Measurements from ENCODE around the gene PBX3. TPM values are rescaled to one million over a fixed set of nuclear protein-coding genes. Genes with fewer than 3 reads are reported as not detected.

PBX3 gene
- total RNA-seq, 1 donor, result 62.4 TPM

- peak overlapping the region; percentile 76 for H3K4me3 ChIP-seq (ENCODE audit: low read depth, low read length)
- TF ChIP-seq CTCF (IDR thresholded peaks at IDR 0.05; ENCODE audit: insufficient read depth, low read length), result no peak
- no peak for DNase-seq (ENCODE audit: low read depth)
Measured at GRCh38 chr9:125746774-125747052, 460 bp upstream of the PBX3 start.

GRCh38 chr9:125747765-125748445 is 732 bp downstream of the PBX3 start:
- no peak for TF ChIP-seq CTCF (IDR thresholded peaks at IDR 0.05; ENCODE audit: insufficient read depth, low read length)
- peak; percentile 25 for DNase-seq (ENCODE audit: low read depth)

GRCh38 chr9:125748446-125749099 is 1.4 kb downstream of the PBX3 start:
- no peak for TF ChIP-seq CTCF (IDR thresholded peaks at IDR 0.05; ENCODE audit: insufficient read depth, low read length)
- DNase-seq (ENCODE audit: low read depth), result peak; percentile 44
- H3K4me3 ChIP-seq (ENCODE audit: low read depth, low read length), result peak overlapping the region; percentile 89

More at GRCh38 chr9:125747765-125748445, 732 bp downstream of the PBX3 start:
- H3K4me3 ChIP-seq (ENCODE audit: low read depth, low read length), result peak overlapping the region; percentile 89

GRCh38 chr9:125749287-125749935 is 2.2 kb downstream of the PBX3 start:
- TF ChIP-seq CTCF (IDR thresholded peaks at IDR 0.05; ENCODE audit: insufficient read depth, low read length), result no peak
- peak overlapping the region; percentile 89 for H3K4me3 ChIP-seq (ENCODE audit: low read depth, low read length)
- peak; percentile 31 for DNase-seq (ENCODE audit: low read depth)

GRCh38 chr9:125749951-125750626 is 2.9 kb downstream of the PBX3 start:
- no peak for TF ChIP-seq CTCF (IDR thresholded peaks at IDR 0.05; ENCODE audit: insufficient read depth, low read length)
- H3K4me3 ChIP-seq (ENCODE audit: low read depth, low read length), result peak overlapping the region; percentile 89
- peak; percentile 46 for DNase-seq (ENCODE audit: low read depth)

- no peak for TF ChIP-seq CTCF (IDR thresholded peaks at IDR 0.05; ENCODE audit: insufficient read depth, low read length)
- peak overlapping the region; percentile 89 for H3K4me3 ChIP-seq (ENCODE audit: low read depth, low read length)
- DNase-seq (ENCODE audit: low read depth), result peak; percentile 35
Measured at GRCh38 chr9:125750627-125751011, 3.4 kb downstream of the PBX3 start.
